Astrocyte (in vitro differentiated cells and primary cell): ENCODE results near the gene LAMA4. TPM values are rescaled to one million over a fixed set of nuclear protein-coding genes. Genes with fewer than 3 reads are reported as not detected.

Experiments used
- DNase-seq: peaks from one replicate; pipeline ENCODE4 v3.0.0-alpha.2; 2010; ENCODE audit warnings: low read depth
- FAIRE-seq: peaks from 2 replicates; lab custom pipeline; 2011; peaks lifted over from hg19 to GRCh38; lab: Jason Lieb, UNC
- H2AFZ ChIP-seq: 2 replicates; pipeline ENCODE4 v1.6.0; 2012; ENCODE audit warnings: low read depth, low read length, inconsistent platforms
- H3K27ac ChIP-seq: 2 replicates; pipeline ENCODE4 v1.5.1; 2011; ENCODE audit warnings: low read depth, low read length, inconsistent platforms
- H3K27me3 ChIP-seq: 2 replicates; pipeline ENCODE4 v1.6.0; 2011; ENCODE audit warnings: low read length, inconsistent platforms; ENCODE audit not compliant: insufficient read depth
- H3K36me3 ChIP-seq: 2 replicates; pipeline ENCODE4 v1.5.1; 2011; ENCODE audit warnings: low read length, inconsistent platforms; ENCODE audit not compliant: insufficient read depth
- H3K4me1 ChIP-seq: 2 replicates; pipeline ENCODE4 v1.5.1; 2011; ENCODE audit warnings: low read length, inconsistent platforms; ENCODE audit not compliant: insufficient read depth
- H3K4me2 ChIP-seq: 2 replicates; pipeline ENCODE4 v1.6.0; 2012; ENCODE audit warnings: low read length, inconsistent platforms
- H3K4me3 ChIP-seq: 2 replicates; pipeline ENCODE4 v1.5.1; 2011; ENCODE audit warnings: low read depth, mild to moderate bottlenecking, low read length, inconsistent platforms; ENCODE audit not compliant: insufficient read depth
- H3K79me2 ChIP-seq: 2 replicates; pipeline ENCODE4 v1.6.0; 2012; ENCODE audit warnings: mild to moderate bottlenecking, low read length, inconsistent platforms; ENCODE audit not compliant: insufficient read depth
- H3K9ac ChIP-seq: 2 replicates; pipeline ENCODE4 v1.6.0; 2012; ENCODE audit warnings: mild to moderate bottlenecking, low read length, inconsistent platforms
- H3K9me3 ChIP-seq: 2 replicates; pipeline ENCODE4 v1.5.1; 2012; ENCODE audit warnings: low read depth, mild to moderate bottlenecking, low read length, inconsistent platforms; ENCODE audit not compliant: insufficient read depth
- H4K20me1 ChIP-seq: 2 replicates; pipeline ENCODE4 v1.6.0; 2012; ENCODE audit warnings: low read length, inconsistent platforms; ENCODE audit not compliant: insufficient read depth
- H3K27ac Mint-ChIP-seq: one replicate; pipeline ENCODE4 v1.8.0; 2021; ENCODE audit warnings: mild to moderate bottlenecking, mixed read lengths; ENCODE audit not compliant: unreplicated experiment
- H3K27me3 Mint-ChIP-seq: one replicate; pipeline ENCODE4 v1.8.0; 2021; ENCODE audit warnings: low read depth, mixed read lengths; ENCODE audit not compliant: unreplicated experiment
- H3K36me3 Mint-ChIP-seq: one replicate; pipeline ENCODE4 v1.8.0; 2021; ENCODE audit warnings: low read depth, mixed read lengths; ENCODE audit not compliant: unreplicated experiment
- H3K4me1 Mint-ChIP-seq: one replicate; pipeline ENCODE4 v1.8.0; 2021; ENCODE audit warnings: low read depth, mixed read lengths; ENCODE audit not compliant: unreplicated experiment
- H3K4me3 Mint-ChIP-seq: one replicate; pipeline ENCODE4 v1.8.0; 2021; ENCODE audit warnings: mild to moderate bottlenecking, moderate library complexity, mixed read lengths; ENCODE audit not compliant: unreplicated experiment
- H3K9me3 Mint-ChIP-seq: one replicate; pipeline ENCODE4 v1.8.0; 2021; ENCODE audit warnings: mild to moderate bottlenecking, mixed read lengths; ENCODE audit not compliant: unreplicated experiment
- CTCF ChIP-seq: IDR thresholded peaks from 2 replicates; pipeline ENCODE4 v1.5.1; 2011; ENCODE audit warnings: low read depth, mild to moderate bottlenecking, inconsistent platforms, low read length, moderate library complexity; ENCODE audit not compliant: insufficient read depth
- EZH2 ChIP-seq: IDR thresholded peaks from 2 replicates; pipeline ENCODE4 v1.6.1; 2012; ENCODE audit warnings: mild to moderate bottlenecking, low read length, inconsistent platforms; ENCODE audit not compliant: insufficient read depth
- total RNA-seq: library from RNA; stranded (reverse); gene quantifications from 2 replicates; pipeline ENCODE4 v1.2.1, GENCODE V29; 2021

LAMA4 gene
- total RNA-seq, 1 donor from 2014 or later, result 2.0 TPM

- Histone ChIP-seq H2AFZ (no peak overlapping the region), H3K4me3 (no peak overlapping the region), H3K36me3 (no peaks in the 10 kb centered on the region), H3K9ac (no peak overlapping the region), H3K79me2 (peaks cover 34% of the 10 kb centered on the region), H3K9me3 (no peaks in the 10 kb centered on the region), H3K27me3 (no peaks in the 10 kb centered on the region), H3K27ac (no peak overlapping the region), H4K20me1 (no peaks in the 10 kb centered on the region), H3K4me2 (no peak overlapping the region), H3K4me1 (peaks cover 28% of the 10 kb centered on the region)
- peaks cover 8% of the 10 kb centered on the region for H3K4me1 Mint-ChIP-seq
- no peaks in the 10 kb centered on the region for H3K36me3 Mint-ChIP-seq
- H3K27ac Mint-ChIP-seq, result no peak overlapping the region
- DNase-seq, result no peak
- TF ChIP-seq CTCF (no peak), EZH2 (no peak)
- no peaks in the 10 kb centered on the region for H3K27me3 Mint-ChIP-seq
- no peaks in the 10 kb centered on the region for H3K9me3 Mint-ChIP-seq
- peak; percentile 83 for FAIRE-seq
- H3K4me3 Mint-ChIP-seq, result no peak overlapping the region
Observed at GRCh38 chr6:112241820-112242429, 12.4 kb downstream of the LAMA4 start.

DNA sequence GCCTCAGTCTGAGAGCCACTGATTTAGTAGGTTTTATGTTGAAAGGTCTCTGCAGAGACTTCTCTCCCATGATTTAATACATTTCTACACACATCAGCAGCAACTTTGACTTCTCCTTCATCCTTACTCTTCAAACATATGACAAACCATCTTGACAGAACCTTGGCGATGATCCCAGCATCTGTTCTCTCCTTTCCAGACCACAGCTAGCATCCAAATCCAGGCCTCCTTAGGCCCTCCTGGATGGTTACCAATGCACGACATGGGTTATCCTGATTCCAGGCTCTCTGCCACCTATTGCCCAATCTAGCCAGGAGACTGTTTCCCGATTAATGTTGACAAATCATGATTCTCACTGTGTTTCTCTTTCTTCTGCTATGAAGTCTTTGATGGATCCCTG lies 16.8 kb downstream of the LAMA4 start:
- Histone ChIP-seq H3K4me2 (no peak overlapping the region), H3K27ac (no peak overlapping the region), H3K79me2 (peaks cover 13% of the 10 kb centered on the region), H2AFZ (no peak overlapping the region), H3K27me3 (no peaks in the 10 kb centered on the region), H3K4me3 (no peak overlapping the region), H3K9ac (no peak overlapping the region), H3K4me1 (peaks cover 28% of the 10 kb centered on the region), H3K9me3 (no peaks in the 10 kb centered on the region), H4K20me1 (no peaks in the 10 kb centered on the region), H3K36me3 (no peaks in the 10 kb centered on the region)
- Mint-ChIP-seq H3K27ac (no peak overlapping the region), H3K36me3 (no peaks in the 10 kb centered on the region), H3K4me1 (peaks cover 23% of the 10 kb centered on the region), H3K9me3 (no peaks in the 10 kb centered on the region), H3K27me3 (no peaks in the 10 kb centered on the region), H3K4me3 (no peak overlapping the region)
- TF ChIP-seq CTCF (no peak), EZH2 (no peak)
- FAIRE-seq, result peak; percentile 92
- peak; percentile 93 for DNase-seq

DNA sequence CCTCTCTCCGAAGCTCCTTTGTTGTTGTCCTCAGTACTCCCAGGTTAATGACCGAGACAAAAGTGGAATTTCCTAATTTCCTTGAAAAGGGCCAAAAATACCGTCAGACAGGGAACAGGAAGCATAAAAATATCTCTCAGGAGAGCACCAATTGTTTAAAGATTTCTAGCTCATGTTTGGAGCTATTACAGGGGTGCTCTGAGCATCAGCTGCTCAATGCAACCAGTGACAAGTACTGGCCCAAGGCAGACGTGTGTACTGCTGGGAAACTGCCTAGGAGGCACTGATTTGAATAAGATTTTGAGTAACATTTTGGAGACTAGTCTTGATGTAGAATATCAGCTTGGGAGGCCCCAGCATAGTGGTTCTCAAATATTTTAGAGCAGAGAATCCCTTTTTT lies 17.3 kb downstream of the LAMA4 start:
- Histone ChIP-seq H3K9me3 (no peaks in the 10 kb centered on the region), H3K36me3 (no peaks in the 10 kb centered on the region), H3K79me2 (peaks cover 9% of the 10 kb centered on the region), H3K4me2 (no peak overlapping the region), H3K9ac (no peak overlapping the region), H4K20me1 (no peaks in the 10 kb centered on the region), H3K4me1 (peaks cover 31% of the 10 kb centered on the region), H3K4me3 (no peak overlapping the region), H3K27ac (no peak overlapping the region), H2AFZ (no peak overlapping the region), H3K27me3 (no peaks in the 10 kb centered on the region)
- H3K4me3 Mint-ChIP-seq, result no peak overlapping the region
- DNase-seq (no peak), FAIRE-seq (no peak)
- H3K27me3 Mint-ChIP-seq, result no peaks in the 10 kb centered on the region
- peaks cover 23% of the 10 kb centered on the region for H3K4me1 Mint-ChIP-seq
- no peak overlapping the region for H3K27ac Mint-ChIP-seq
- TF ChIP-seq EZH2 (no peak), CTCF (no peak)
- no peaks in the 10 kb centered on the region for H3K9me3 Mint-ChIP-seq
- no peaks in the 10 kb centered on the region for H3K36me3 Mint-ChIP-seq
